ENCODE measurements around the gene NEURL4.

DNA sequence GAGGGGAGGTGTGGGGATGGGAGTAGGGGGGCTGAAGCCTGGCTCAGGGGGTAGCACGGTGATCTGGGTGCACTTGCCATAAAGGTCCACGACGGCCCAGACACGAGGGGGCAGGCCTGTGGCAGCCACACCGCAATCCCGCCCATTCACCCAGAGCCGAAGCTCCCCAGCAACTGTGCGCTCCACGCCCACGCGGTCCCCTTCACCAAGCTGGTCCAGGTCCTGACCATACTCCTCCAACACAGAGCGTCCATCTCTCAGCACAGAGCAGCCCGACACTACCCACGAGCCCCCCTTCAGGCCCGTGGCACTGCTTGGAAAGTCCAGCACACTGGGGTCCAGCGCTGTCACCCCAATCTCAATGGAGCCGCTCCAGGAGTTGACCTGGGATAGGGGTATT lies 1.6 kb downstream of the NEURL4 start:
- TF ChIP-seq, protein P1, sequence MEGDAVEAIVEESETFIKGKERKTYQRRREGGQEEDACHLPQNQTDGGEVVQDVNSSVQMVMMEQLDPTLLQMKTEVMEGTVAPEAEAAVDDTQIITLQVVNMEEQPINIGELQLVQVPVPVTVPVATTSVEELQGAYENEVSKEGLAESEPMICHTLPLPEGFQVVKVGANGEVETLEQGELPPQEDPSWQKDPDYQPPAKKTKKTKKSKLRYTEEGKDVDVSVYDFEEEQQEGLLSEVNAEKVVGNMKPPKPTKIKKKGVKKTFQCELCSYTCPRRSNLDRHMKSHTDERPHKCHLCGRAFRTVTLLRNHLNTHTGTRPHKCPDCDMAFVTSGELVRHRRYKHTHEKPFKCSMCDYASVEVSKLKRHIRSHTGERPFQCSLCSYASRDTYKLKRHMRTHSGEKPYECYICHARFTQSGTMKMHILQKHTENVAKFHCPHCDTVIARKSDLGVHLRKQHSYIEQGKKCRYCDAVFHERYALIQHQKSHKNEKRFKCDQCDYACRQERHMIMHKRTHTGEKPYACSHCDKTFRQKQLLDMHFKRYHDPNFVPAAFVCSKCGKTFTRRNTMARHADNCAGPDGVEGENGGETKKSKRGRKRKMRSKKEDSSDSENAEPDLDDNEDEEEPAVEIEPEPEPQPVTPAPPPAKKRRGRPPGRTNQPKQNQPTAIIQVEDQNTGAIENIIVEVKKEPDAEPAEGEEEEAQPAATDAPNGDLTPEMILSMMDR (IDR thresholded peaks at IDR 0.05): no peak
- TF ChIP-seq, protein P2, sequence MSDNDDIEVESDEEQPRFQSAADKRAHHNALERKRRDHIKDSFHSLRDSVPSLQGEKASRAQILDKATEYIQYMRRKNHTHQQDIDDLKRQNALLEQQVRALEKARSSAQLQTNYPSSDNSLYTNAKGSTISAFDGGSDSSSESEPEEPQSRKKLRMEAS (IDR thresholded peaks at IDR 0.05; ENCODE audit: low read depth): no peak
- TF ChIP-seq TCF12 (IDR thresholded peaks at IDR 0.05) (no peak), EZH2phosphoT487 (IDR thresholded peaks at IDR 0.05; ENCODE audit: borderline replicate concordance, low read depth) (no peak)

All from SK-N-SH (cell line).